GM19395 (cell line): ENCODE measurements around the gene SPTBN4.
"Not testable (repeated sequence)": the region's sequence is repeated elsewhere in the genome, so short reads cannot be mapped to it uniquely, and the experiment has no call there.

Experiments
- ATAC-seq: cut with Tn5 transposase; IDR thresholded peaks from one replicate; pipeline ENCODE4 v1.9.1; 2021; ENCODE audit warnings: mild to moderate bottlenecking, moderate library complexity; ENCODE audit not compliant: unreplicated experiment

SPTBN4 gene

GRCh38 chr19:40613690-40614621, 147.2 kb downstream of the SPTBN4 start:
- ATAC-seq = peak; percentile 54

DNA sequence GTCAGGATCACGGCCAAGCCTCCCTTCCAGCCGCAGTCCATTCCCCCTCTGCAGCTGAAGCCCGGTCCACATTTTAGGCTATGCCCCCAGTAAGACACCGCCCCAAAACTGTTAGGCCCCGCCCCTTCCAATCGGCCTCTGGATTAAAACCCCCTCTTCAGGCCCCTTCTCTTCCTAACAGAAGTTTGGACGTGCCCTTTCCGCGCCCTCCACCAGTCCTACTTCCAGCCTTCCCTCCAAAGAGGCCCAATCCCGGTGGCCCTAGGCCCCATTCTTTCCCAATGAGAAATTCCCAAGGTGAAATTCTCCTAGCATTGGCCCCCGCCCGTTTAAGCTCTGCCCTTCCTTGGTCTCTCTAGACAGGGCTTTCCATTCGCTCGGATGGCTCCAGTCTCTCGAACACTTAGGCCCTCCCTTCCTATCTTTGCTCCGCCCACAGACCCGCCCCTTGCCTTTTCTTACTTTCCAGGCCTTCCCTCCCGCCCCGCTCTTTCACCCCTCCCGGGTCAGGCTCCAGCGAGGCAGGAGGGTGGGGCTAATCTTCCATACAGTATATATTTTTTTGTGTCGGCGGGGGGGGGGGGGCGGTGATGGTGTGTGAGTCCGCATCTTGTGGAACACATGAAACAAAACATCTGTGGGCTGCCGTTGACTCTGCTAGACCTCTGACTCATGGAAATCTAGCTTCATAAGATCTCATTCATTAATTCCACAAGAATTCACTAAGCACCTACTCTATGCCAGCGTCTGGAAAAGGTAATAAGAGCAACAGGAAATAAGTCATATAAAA, 148.0 kb downstream of the SPTBN4 start:
- no peak for ATAC-seq

GRCh38 chr19:40616178-40616577, 149.4 kb downstream of the SPTBN4 start:
- ATAC-seq = no peak

DNA sequence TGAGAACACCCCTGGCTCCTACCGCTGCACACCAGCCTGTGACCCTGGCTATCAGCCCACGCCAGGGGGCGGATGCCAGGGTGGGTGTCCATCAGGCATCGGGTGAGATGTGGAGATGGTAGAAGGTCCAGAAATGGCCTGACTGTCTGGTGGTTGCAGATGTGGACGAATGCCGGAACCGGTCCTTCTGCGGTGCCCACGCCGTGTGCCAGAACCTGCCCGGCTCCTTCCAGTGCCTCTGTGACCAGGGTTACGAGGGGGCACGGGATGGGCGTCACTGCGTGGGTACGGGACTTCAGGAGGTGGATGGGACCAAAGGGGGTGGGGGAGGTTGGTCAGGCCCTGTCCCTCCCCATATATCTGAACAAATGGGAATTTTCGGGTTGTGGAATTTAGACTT, 150.1 kb downstream of the SPTBN4 start:
- ATAC-seq = no peak

DNA sequence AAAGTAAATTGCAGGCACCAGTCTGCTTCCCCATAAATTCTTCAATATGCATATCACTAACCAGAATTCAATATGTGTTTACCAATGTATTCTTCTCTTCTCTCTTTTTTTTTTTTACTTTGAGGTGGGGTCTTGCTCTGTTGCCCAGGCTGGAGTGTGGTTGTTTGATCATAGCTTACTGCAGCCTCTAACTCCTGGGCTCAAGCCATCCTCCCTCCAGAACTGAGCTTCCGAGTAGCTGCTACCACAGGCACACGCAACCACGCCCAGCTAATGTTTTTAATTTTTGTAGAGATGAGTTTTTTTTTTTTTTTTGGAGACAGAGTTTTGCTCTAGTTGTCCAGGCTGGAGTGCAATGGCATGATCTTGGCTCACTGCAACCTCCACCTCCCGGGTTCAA, 151.2 kb downstream of the SPTBN4 start:
- ATAC-seq = no peak

GRCh38 chr19:40619333-40620160, 152.7 kb downstream of the SPTBN4 start:
- ATAC-seq = no peak

- ATAC-seq = no peak
These were observed 153.3 kb downstream of the SPTBN4 start for GRCh38 chr19:40620161-40620485.

DNA sequence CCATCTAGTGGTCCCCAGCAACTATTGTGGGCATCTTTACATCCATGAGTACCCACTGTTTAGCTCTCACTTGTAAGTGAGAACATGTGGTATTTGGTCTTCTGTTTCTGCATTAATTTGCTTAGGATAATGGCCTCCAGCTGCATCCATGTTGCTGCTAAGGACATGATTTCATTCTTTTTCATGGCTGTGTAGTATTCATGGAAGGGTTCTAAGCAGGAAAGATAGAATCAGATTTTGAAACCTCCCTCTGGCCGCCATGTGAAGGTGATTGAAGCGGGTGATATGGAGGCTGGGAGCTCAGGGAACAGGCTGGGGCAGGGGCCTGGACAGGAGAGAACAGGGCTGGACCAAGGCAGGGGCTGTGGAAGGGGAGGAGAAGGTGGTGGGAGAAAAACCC, 154.5 kb downstream of the SPTBN4 start:
- no peak for ATAC-seq

GRCh38 chr19:40621966-40622772, 155.4 kb downstream of the SPTBN4 start:
- no peak for ATAC-seq

DNA sequence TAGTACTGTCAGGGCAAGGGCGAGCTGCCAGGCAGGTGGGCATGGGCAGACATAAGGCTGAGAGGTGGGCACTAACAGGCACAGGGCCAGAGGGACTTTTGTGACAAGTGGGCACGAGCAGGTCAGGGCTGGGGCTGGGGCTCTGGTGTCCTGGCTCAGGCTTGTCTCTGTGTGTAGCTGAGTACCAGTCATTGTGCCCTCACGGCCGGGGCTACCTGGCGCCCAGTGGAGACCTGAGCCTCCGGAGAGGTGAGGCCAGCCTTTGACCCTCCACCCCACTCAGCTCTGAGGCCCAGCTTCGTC, 155.9 kb downstream of the SPTBN4 start:
- no peak for ATAC-seq

DNA sequence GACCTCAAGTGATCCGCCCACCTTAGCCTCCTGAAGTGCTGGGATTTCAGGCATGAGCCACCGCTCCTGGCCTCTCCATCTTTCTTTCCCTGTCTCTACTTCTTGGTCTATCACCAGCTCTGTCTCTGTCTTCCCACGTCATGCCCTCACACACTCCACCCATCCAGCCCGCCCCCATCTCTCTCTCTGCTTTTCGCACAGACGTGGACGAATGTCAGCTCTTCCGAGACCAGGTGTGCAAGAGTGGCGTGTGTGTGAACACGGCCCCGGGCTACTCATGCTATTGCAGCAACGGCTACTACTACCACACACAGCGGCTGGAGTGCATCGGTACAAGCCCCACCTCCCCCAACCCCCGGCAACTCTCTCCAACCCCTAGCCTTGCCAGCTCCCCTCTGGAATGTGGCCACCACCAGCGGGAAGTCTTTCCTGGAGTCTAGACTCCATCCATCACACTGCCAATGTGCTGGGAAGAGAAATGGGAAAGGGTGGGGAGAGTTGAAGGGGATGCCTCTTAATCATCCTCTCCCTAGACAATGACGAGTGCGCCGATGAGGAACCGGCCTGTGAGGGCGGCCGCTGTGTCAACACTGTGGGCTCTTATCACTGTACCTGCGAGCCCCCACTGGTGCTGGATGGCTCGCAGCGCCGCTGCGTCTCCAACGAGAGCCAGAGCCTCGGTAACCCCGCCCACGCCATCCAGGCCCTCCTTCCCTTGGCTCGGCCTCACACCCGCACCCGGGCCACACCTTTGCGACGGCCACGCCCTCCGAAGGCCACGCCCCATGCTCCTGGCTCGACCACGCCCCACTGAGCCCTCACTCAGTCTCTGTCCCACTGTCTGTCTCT, 156.8 kb downstream of the SPTBN4 start:
- no peak for ATAC-seq

DNA sequence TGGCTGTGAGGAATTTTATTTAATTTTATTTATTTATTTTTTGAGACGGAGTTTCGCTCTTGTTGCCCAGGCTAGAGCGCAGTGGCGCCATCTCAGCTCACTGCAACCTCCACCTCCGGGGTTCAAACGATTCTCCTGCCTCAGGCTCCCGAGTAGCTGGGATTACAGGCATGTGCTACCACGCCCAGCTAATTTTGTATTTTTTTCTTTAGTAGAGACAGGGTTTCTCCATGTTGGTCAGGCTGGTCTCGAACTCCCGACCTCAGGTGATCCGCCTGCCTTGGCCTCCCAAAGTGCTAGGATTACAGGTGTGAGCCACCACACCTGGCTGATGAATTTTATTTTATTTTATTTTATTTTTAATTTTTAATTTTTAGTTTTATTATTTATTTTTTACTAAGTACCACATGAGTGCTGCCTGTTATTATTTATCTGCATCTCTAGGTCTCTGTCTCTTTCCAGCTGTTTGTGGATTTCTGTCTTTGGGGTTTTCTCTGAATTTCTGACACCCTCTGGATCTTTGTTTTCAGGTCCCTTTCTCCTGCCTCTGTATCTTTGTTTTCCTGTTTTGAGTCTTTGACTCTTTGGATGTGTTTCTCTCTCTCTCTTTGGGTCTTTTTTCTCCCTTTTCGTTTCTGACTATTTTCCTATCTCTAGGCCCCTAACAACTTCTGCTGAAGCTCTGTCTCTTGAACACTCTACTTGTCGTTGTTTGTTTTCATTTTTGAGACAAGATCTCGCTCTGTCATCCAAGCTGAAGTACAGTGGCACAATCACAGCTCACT, 157.8 kb downstream of the SPTBN4 start:
- not testable (repeated sequence) for ATAC-seq

GRCh38 chr19:40625406-40626120, 158.8 kb downstream of the SPTBN4 start:
- ATAC-seq = no peak
